GM21447 (cell line): ENCODE data around the gene ADCY5.

Experiments used
- ATAC-seq: cut with Tn5 transposase; IDR thresholded peaks from one replicate; pipeline ENCODE4 v1.9.1; 2021; ENCODE audit not compliant: unreplicated experiment

Gene ADCY5

DNA sequence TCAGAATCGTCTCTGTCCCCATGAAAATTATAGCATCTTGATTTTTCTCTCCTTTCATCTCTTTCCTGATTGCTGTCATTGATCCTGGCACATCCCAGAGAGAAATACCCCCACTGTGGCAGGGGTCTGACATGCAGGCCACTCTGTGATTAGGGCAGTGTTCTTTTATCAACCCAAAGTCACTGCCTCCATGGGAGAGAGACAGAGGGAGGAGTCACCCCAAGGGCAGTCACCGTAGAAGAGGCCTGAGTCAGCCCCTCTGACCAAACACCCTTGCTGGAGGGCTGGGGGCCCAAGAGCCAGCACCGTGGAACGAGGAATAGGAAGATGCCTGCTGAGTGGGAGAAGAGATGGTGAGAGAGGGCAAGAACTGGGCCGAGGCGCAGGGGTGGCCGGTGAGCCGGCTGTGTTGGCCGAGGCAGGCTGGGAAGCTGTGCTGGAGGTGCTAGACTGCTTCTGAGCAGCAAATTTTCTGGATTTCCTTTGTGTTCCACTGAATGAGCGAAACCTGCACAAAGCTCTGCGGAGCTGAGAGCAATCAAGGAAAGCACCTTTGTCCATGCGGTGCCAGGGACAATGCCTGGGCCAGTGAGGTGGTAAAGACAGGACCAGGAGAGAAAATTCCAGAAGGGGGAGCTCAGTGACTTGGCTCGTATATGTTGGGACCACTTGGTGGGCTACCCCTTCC, 103.8 kb downstream of the ADCY5 start:
- ATAC-seq, result no peak

DNA sequence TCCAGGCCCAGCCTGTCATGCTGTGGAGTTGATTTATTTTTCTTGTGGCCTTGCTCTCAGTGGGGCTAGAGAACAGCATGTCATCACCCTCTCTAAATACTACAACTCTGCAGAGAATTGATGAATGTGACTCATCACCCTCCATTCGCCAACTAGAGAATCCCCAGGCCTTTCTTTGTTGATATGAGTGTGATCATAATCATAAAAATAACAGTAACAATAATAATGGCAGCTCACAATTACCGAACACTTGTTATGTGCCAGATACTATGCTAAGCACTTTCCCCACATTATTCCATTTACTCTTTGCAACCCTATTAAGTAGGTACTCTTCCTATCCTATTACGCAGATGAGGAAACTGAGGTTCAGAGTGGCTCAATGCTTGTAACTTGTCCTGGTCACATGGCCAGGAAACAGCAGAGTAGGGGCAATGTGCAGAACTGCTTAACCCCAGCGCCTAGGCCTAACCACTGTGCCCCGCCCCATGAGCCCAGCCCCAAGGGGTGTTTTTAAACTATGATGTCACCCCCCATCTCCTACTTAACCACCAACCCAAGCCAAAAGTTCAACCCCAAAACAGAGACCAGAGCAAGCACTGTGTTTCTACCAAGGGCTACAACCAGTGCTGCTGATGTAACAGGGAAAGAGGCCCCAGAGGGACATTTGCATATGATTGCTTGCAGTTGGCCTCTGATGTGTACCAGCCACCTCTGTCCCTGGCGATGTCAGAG, 104.5 kb downstream of the ADCY5 start:
- no peak for ATAC-seq

DNA sequence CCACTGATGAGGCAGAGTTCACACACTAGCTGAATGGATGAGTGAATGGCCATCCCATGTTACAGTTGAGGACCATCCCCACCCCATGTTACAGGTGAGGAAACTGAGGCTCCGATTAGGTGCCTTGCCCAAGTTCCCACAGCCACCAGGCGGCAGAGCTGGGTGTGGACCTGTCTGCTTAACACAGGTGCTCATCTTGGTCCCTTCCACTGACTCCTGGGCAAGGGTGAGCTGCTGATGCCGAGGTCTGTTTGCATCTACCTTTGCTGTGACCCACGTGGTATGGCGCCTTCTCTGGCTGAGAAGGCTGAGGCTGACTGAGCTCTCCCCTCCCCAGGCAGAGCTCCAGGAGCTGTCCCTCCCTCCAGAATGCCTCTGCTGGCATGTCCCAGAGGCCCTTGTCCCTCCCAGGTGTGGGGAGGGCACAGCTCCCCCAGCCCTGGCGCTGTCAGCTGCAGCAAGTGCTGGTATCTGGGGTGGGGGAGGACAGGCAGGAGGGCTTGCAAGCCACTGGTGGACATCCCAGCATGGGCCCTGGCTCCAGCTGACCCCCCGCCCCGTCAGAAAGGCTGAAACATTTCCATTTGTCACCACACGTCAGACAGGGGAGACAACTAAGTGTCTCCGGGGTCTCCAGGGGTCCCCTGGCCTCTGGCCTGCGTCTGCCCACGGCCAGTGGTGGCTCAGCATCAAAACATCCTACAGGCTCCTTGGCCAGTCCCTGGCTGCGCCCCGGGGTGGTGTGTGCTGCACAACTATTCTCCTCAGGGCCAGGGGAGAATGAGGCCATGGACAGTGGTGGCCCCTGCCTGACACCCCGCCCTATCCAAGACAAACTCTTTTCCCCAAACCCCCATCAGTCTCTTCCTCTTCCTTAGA, 105.4 kb downstream of the ADCY5 start:
- ATAC-seq, result no peak

DNA sequence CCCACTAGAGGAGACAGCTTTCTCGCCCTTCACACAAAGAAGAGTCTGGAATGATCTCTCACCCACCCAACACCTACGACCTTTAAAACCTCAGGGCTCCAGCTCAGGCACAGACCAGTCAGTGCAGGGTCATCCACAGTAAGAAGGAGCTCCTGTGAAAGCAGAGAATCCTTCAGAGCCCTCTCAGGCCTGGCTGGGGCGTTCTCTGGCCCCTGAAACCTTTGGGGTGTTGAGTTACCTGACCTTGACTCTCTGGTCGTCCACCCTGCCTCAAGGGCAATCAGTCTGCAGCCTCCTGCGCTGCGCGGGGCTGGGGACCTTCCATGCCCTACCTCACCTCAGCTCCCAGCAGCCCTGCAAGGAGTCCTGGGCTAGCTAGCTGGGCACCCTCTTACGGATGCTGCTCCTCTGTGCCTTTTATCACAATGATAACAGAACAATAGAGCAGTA, 106.2 kb downstream of the ADCY5 start:
- no peak for ATAC-seq

DNA sequence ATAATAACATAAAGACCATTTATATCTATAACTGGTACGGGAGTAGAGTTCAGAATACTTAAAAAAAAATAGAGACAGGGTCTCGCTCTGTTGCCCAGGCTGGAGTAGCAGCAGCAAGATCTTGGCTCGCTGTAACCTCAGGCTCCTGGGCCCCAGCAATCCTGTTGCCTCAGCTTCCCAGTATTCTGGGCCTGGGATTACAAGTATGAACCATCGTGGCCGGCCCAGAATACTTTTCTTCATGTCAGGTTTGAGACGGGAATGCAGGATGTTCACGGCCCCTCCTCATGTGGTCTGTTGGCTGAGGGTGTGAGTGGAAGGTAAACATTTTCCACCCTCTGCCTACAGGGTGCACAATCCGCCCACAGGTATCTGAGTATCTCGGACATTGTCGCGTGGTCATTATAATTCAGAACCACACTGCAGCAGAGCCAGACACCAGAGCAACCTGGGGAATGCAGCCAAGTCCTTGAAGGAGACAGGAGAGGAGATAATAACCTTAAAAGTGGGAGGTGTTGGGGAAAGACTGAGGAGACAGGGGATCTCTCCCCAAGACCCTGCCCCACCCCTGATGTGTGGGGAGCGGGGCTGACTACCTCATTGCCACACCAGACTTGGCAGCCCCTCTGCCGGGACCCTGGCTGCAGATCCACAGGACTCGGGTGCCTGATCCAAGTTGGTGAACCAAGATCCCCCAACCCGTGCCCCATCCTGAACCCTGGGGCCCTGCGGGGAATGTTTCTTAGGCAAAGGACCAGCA, 106.8 kb downstream of the ADCY5 start:
- ATAC-seq, result no peak

DNA sequence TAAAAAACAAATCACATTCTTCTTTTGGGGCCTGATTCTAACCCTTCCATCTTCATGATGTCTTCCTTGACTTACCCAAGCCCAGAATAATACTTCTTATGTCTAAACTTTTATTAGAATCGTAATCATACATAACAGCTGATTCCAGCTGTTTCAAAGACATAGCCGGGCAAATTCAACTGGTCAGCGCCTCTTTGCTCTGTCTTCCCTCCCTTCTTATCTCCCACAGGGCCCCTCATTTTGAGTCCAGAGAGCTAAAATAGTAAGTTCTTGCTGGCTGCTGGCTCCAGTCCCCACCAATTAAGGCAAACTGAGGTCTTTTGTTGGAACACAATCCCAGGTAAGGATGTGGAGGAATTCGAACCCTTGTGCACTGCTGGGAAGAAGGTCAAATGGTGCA, 108.6 kb downstream of the ADCY5 start:
- ATAC-seq, result no peak

DNA sequence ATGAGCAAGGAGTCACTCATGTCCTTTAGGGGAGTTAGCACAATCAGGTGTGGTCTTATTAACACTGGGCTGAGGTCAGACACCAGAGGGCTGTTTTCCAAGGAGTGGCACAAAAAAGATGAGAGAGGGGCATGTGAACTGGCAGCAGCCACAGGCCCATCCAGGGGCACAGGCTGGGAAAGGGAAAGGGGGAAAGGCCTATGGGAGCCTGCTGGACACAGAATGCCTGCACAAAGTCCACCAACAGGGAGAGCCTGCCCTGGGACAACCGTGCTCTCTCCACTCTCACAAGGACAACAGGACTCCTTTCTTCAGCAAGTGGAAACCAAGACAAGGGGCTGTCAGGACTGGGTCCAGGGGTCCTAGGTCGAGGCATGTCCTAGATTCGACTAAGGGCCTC, 109.6 kb downstream of the ADCY5 start:
- no peak for ATAC-seq

DNA sequence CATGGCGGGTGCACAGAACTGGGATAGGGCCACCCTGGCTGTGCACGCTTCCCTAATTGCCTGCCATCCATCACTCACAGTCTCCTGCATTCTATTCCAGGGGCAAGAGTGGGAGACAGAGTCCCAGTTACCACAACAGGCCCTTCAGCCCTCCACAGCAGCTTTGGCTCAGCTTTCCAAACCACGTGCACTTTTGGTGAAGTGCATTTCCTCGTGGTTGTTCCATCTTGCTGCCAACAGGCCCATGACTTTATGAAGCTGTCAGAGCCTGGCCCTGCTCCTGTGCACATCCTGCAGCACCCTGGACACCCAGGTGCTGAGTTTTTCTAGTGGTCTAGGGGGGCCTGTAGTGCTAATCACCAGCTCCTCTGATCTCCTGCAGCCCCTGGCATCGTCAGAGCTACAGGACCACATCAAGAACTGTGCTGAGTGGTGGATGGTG, 110.2 kb downstream of the ADCY5 start:
- ATAC-seq, result no peak

DNA sequence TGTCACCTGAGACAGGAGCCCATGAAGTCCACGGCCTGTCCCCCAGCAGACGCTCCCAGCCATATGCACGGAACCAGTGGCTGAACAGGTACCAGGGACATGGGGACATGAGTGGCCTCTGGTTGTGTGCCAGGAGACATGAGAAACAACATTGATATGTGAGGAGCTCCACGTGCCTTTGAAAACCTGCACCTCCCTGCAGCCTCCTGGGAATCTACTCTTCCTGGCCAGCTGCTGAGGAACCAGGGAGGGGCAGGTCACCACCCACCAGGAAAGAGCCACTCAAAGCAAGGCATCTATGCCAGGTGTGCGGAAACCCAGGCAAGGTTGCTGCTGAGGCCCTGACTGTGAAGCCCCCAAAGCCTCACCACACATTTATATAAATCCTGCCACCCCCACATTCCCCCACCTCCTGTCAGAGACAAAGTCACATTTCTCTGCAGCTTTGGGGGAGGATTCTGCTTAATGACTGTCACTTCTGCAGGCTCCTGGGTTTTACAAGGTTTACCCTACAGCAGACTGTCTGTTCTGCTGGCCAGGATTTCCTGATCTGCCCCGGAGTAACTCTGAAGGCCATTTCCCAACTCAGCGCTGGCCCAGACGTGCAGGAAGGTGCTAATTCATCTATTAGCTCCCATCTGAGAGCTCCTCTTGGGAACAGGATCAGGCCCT, 110.8 kb downstream of the ADCY5 start:
- ATAC-seq, result no peak

DNA sequence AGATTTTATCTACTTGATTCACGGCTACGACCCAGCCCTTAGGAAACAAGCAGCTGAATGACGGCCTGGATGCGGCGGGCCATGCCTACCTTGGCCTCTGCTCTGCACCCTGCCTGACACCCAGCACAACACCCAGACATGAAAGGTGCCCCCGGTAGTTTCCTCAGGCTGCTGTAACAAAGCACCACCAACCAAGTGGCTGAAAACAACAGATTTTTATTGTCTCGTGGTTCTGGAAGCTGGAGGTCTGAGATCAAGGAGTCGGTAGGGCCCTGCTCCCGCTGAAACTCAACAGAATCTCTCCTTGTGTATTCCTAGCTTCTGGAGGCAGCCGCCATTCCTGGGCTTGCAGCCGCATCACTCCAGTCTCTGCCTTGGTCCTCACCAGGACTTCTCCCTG, 111.7 kb downstream of the ADCY5 start:
- no peak for ATAC-seq

DNA sequence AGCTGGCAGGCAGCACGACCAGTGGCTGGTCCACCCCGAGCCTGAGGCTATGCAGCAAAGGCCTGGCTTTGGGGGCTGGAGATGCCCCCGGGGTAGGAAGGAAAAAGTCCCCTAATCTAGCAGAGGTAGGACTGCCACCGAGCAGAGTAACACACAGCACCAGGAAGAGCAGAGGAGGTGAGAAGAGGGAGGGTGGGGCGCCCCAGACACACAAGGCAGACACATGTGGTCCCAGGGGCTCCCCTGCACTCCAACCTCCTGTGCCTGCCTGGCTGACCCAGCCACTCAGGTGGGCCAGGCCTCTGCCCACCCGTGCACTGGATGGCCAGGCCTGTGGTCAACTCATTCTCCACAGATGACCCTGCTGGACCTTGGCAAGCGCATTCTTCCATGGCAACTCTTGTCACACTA, 112.4 kb downstream of the ADCY5 start:
- no peak for ATAC-seq

DNA sequence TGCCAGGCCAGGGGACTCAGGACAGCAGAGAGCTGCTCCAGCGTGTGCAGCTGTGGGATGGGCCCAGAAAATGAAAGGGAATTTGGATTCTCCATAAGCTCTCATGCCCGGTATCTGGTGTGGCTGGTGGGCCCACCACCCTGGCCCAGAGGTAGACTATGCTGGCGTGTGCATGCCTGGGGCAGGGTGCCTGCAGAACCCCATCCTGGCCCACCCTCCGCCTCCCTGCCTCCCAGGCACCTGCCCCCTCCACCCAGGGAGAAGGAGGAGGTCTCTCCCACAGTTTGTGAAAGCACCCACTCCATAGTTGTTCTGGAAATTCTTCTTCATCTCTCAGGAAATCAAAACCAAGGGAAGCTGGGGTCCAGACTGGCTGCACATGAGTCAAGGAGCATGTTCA, 112.9 kb downstream of the ADCY5 start:
- ATAC-seq, result no peak

DNA sequence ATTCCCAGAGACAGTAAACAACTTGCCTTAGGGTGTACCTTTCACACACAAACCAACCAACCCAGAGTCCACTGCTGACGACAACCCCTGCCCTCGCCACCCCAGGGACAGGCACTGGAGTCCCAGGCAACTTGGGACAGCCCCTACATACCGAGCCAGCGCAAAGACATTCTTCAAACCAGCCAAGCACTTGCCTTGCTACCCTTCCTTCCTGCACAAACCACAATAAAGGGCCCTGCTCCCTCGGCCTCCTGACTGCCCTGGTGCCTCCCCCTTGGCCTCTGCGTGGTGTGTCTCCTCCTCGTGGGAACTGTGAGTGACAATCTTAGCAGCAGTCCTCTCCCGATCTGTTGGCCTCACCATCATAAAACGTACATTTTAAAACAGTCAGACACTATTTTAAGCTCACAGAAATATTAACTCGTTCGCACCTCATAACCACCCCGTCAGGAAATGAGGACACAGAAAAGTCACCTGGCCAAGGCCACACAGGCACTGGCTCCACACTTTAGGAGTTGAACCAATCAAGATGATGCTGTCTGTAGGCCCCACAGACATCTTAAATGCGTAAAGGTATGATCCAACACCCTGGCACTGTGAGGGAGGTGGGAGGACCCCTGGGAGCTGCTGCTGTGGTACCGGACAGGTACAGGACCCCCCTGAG, 113.8 kb downstream of the ADCY5 start:
- peak; percentile 64 for ATAC-seq

DNA sequence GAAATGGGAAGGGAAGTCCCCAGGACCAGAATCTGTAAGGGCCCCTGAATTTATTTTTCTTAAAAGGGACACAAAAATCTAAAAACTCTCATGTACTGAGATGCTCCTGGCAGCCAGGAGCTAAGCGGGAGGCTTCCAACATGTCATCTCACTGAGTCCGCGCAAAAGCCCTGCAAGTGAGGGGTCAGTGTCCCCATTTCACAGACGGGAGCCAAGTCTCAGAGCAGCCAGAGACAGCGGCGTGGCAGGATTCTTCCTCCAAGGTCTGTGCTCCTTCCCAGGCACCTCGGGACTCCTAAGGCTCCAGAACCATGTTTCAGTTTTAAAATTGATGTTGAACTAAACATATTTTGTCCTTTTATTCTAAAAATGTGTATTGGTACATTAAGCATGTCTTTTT, 114.8 kb downstream of the ADCY5 start:
- ATAC-seq, result no peak

DNA sequence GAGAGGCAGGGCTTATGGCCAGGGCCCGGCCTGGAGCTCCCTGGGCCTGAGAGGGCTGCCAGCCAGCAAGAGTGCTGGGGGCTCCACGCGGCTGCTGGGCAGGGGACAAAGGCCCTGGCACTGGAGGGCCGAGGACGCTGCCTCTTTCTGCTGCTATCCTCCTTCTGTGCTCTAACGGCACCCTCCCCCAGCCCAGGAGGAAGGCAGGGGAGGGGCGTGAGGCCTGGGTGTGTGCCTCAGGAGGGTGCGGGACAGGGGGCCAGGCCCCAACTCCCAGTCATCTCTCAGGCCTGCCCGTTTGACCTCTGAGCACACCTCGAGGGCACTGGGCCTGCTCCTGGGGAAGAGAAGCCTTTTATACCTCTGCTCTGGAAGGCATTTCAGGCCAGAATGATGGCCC, 115.5 kb downstream of the ADCY5 start:
- ATAC-seq, result no peak

DNA sequence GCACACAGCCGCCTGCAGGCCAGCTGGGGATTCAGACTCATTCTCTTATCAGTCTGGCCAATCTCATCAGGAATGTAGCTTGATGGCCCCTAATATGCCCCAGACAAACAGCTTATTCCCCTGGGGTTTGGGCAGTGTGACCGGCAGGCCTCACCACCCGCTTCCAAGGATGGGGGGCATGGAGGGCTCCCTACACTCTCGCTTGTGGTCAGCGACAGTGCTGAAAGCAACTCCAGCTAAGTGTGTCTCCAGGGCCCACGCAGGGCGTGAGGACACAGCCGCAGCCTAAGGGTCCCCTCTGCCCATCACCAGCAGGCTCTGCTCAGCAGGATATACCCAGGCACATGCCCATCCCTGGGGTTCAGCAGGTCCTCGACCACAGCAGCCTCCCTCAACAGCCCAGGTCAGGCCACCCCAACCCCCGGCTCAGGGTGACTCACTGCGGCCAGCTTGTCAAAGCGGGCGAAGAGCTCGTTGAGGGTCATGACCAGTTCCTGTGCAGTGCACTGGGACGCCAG, 116.7 kb downstream of the ADCY5 start:
- no peak for ATAC-seq

DNA sequence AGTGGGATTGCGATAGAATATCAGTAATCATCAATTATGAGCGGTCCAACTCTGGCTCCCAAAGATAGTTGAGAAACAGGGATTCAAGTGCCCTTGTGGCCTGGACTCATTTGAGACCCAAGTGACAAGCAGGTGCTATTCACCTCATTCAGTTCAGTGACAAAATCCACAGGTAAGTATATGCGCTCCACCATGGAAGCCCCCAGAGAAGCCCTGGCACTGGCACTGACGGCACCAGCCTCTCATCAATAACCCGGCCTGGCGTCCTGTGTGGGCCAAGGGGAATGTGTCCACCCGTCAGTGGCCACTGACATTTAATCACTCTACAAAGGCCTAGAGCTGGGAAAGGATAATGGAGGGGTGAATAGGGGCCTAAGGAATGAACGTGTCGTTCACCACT, 117.2 kb downstream of the ADCY5 start:
- ATAC-seq, result no peak

DNA sequence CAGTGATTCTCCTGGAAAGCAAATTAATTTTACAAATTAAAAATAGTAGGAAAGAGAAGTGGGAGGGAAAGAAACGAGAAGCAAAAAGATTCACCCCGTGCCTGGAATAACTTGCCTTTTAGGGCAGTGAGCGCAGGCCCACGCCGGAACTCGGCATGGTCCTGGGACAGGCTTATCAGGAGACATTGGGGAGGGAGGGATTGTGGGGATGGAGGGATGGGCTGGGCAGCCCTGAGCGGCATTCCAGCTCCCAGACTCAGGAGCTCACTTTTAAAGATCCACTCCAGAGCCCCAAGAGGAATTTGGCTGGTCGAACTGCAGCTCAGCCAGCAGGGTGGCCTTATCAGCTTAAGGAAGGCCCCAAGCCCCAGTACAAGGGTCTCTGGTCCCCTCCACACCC, 117.9 kb downstream of the ADCY5 start:
- ATAC-seq, result no peak

DNA sequence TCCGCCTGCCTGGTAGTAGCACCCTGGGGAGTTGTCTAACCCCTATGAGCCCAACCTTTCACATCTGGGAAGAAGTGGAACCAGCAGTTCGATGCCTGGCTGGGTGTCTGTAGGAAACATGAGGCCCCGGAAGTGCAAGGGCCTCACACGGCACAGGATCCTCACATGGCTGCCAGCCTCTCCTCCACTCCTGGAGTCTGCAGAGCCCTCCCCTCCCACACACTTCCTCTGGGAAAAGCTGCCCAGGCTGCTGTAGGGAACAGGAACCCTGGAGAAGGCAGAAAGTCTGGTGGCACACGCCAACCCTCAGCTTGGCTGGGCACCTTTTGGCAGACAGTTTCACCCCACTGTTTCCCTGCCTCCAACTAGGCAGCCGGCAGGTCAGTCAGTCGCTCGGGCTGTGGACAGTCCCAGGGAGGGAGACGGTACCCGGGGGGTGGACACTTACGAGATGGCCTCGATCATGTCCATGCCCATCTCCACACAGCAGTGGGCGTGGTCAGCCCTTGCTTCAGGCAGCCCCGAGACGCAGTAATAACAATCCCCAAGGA, 118.4 kb downstream of the ADCY5 start:
- ATAC-seq, result no peak
